GM12891 (cell line): ENCODE data around the gene HMG20A.

Source experiments
- POLR2A ChIP-seq: IDR thresholded peaks from 2 replicates; pipeline ENCODE4 v1.6.1; 2011; ENCODE audit warnings: low read depth, low read length, control low read depth
- POLR2AphosphoS5 ChIP-seq: IDR thresholded peaks from 2 replicates; pipeline ENCODE4 v1.6.1; 2011; ENCODE audit warnings: low read depth, low read length, control low read depth
- POU2F2 ChIP-seq: IDR thresholded peaks from 2 replicates; pipeline ENCODE4 v1.6.1; 2011; ENCODE audit warnings: low read depth, mild to moderate bottlenecking, control low read depth, low read length, moderate library complexity
- TAF1 ChIP-seq: IDR thresholded peaks from 2 replicates; pipeline ENCODE4 v1.6.1; 2011; ENCODE audit warnings: low read depth, low read length, control low read depth

GRCh38 chr15:77483425-77484140 lies 62.9 kb downstream of the HMG20A start:
- TF ChIP-seq POLR2AphosphoS5 (no peak), POLR2A (no peak), TAF1 (no peak), POU2F2 (no peak)
